Activated CD4-positive, CD25-positive, alpha-beta regulatory T cell treated with anti-CD3 and anti-CD28 coated beads, Interleukin-2, amount 50 U/mL, for 24 hours (primary cell): Measurements from ENCODE around the gene CA14.
"Not testable (repeated sequence)": the region's sequence is repeated elsewhere in the genome, so short reads cannot be mapped to it uniquely, and the experiment has no call there.

Experiments
- ATAC-seq, 2 donors: fragments of 150-1000 bp; cut with Tn5 transposase; one replicate each; pipeline ENCODE4 v1.10.0; 2021; ENCODE audit warnings: mild to moderate bottlenecking in 1 of 2, moderate library complexity in 1 of 2

The CA14 gene

DNA sequence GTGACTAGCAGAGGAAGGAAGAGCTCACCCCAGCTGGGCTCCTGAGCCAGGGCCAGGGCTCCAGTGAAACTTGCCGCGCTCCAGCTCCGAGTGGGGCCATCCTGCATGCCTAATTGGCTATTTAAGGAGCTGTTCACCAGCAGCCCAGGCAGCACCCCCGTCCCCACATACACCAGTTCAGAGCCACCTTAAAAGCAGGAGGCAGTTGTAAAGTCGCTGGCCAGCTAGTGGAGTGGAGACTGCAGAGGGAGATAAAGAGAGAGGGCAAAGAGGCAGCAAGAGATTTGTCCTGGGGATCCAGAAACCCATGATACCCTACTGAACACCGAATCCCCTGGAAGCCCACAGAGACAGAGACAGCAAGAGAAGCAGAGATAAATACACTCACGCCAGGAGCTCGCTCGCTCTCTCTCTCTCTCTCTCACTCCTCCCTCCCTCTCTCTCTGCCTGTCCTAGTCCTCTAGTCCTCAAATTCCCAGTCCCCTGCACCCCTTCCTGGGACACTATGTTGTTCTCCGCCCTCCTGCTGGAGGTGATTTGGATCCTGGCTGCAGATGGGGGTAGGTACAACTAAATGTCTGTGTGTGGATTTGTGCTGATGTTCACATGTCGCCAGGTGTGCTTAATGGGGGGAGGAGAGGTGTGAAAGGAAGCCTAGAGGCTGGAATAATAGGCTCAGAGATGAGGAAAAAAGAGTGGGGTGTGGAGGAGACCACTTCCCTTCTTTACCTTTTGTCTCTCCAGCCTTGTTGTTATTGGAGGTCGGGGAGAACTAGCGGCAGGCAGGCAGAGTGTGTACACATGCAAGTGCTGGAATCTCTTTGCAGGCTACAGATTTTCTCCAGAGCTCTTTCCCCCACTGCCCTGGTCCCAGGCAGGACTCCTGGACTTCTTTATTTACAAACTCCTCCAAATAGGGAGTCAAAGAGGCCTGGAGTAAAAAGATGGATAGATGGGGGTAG is at the start of gene CA14:
Gene CA14, plus strand, starts transcription at position 151 of the 962 bp plus-strand sequence. Its CDS starts 355 bp downstream, at position 506.
- no peak for ATAC-seq

DNA sequence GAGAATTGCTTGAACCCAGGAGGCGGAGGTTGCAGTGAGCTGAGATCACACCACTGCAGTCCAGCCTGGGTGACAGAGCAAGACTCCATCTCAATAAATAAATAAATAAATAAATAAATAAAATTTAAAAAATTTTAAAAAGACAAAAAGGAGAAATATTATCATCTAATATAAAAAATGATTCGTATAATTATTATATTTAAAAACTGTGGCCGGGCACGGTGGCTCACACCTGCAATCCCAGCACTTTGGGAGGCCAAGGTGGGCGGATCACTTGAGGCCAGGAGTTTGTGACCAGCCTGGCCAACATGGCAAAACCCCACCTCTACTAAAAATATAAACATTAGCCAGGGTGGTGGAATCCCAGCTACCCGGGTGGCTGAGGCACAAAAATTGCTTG is 49.1 kb upstream of the CA14 start:
- not testable (repeated sequence) for ATAC-seq

GRCh38 chr1:150210091-150210490 is 47.5 kb upstream of the CA14 start:
- no peak for ATAC-seq

- no peak for ATAC-seq
These were observed 46.9 kb upstream of the CA14 start for GRCh38 chr1:150210706-150211105.

- ATAC-seq: no peak
These were observed 45.5 kb upstream of the CA14 start for GRCh38 chr1:150212070-150212469.

DNA sequence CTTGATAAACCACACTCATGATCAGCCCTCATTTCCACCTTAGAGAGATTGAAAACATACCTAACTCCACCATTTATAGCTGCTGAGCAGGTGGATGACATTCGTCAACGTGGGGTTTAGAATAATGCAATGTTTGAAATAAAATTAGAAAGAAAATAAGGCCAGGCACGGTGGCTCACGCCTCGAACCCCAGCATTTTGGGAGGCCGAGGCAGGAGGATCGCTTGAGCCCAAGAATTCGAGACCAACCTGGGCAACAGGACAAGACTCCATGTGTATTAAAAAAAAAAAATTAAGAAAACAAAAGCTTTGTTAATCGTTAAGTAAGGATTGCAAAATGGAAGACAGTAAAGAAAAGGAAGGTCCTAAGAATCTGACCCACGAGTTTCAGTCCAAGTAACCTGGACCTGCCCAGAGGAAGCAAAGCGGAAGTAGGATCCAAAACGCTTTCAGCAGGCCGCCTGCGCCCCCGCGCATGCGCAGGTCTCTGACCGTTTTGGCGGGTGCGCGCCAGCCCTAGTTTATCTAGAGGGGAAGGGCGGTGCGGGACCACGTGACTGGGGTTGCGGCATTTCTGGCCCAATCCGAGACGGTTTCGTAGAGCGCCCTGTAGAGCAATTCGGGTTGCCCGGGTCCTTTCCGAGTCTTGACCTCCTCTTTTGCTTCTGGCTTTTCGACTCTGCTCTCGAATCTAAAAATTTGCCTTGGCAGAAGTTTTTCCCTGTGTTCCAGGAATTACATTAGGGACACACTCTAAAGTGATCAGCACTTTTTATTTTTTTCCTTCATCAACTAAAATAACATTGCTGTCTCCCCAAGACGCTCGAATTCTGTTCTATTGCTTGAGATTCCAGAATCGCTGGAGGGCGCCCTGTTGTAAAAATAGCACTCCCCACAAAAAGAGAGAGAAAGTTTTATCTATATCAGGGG is 44.1 kb upstream of the CA14 start:
- ATAC-seq: peak; percentile 100

DNA sequence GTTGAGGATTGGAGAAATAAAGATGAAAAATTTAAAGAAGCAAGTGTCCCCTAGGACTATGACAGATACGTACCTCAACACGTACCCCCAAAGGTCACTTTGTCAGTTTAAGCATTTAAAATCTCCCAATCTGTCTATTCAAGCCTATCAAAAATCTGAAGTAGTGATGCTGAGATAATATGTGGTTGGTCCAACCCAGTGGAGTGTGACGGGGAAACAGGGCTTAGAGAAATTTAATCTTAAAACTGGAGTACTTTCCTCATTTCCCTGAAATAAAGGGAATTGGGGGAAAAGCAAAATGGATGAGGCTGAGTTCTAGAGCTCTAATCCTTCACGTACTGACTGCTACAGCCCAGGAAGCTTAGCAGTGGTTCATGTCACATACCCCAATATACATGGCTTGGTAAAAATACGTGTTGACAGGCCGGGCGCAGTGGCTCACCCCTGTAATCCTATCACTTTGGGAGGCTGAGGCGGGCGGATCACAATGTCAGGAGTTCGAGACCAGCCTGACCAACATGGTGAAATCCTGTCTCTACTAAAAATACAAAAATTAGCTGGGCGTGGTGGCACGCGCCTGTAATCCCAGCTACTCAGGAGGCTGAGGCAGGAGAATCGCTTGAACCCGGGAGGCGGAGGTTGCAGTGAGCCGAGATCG is 43.3 kb upstream of the CA14 start:
- ATAC-seq: peak in 1 of 2 donors; percentile 14

- not testable (repeated sequence) for ATAC-seq
These were observed 41.7 kb upstream of the CA14 start for GRCh38 chr1:150215855-150216254.

DNA sequence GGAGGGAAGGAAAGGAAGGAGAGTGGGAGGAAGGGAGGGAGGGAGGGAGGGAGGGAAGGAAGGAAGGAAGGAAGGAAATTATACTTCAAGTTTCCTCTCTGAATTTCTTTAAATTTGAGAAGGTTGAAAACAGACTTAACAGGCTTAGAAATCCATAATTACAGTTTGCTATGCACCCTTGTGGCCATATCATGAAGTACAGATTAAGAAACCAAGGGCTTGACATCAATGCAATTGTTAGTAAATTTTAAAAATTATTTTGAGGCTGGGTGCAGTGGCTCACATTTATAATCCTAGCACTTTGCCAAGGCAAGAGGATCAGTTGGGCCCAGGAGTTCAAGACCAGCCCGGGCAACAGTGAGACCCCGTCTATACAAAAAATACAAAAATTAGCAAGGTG is 36.0 kb upstream of the CA14 start:
- no peak for ATAC-seq

- no peak for ATAC-seq
These were observed 32.6 kb upstream of the CA14 start for GRCh38 chr1:150224983-150225382.

GRCh38 chr1:150225546-150225945 is 32.0 kb upstream of the CA14 start:
- no peak for ATAC-seq

- ATAC-seq: no peak
These were observed 31.1 kb upstream of the CA14 start for GRCh38 chr1:150226486-150226885.

GRCh38 chr1:150227228-150227627 is 30.3 kb upstream of the CA14 start:
- no peak for ATAC-seq

DNA sequence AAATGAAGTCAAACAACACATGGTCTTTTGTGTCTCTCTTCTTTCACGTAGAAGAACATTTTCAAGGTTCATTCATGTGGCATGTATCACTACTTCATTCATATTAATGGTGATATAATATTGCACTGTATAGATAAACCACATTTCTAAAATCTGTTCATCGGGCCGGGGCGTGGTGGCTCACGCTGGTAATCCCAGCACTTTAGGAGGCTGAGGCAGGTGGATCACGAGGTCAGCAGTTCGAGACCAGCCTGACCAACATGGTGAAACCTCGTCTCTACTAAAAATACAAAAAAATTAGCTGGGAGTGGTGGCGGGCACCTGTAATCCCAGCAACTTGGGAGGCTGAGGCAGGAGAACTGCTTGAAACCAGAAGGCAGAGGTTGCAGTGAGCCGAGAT is 29.3 kb upstream of the CA14 start:
- ATAC-seq: not testable (repeated sequence)

GRCh38 chr1:150232921-150233320 is 24.7 kb upstream of the CA14 start:
- ATAC-seq: not testable (repeated sequence)

DNA sequence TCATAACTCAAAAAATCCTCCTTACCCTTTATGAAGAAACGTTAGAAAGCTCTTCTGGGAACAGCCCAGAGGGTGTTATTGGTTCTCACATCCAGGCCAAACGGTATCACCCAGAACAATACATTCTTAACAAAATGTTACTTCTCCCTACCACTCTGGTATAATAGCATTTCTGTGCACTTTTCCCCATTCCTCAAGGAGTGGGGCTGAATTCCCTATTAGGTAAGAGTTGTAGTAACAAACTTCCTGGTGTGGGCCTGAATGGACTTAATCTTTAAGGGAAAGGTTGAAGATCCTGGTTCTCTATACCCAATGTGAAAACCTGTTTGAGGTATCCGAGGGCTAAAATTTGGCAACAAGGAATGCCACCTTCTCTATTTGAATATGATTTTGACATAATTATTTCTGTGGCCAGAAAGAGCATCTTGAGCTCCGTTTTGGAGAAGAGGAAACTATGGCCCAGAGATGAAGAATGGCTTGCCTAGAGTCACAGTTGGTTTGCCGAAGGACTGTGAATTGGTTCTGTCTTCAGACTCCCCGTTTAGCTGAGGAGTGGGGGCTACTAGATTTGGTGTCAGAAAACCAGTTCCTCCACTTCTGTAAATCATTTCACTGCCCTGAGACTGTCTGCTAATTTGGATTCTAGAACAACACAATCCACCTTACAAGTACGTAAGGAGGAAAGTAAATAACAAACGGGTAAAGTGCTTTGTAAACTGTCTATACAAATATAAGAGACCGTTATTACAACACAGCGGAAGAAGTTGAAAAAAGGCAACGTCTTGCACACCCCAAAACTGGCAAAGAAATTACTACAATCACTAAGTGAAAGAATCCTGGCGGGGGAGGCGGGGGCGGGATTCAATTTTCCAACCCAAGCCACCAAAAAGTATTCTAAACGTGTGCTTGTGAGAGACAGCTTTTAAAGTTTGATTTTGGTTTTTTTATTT is 23.9 kb upstream of the CA14 start:
- no peak for ATAC-seq

DNA sequence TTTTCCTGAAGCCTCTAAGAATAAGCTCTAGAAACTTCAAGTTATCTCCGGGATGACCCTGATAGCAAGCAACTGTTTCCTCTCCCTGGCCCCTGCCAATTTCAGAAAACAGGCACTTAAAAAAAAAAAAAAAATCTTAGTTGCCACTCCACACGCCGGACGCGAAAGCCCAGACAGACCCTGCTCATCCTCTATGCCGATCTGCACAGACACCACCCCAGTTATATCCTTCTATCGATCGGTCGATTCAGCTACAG is 23.3 kb upstream of the CA14 start:
- ATAC-seq: no peak

DNA sequence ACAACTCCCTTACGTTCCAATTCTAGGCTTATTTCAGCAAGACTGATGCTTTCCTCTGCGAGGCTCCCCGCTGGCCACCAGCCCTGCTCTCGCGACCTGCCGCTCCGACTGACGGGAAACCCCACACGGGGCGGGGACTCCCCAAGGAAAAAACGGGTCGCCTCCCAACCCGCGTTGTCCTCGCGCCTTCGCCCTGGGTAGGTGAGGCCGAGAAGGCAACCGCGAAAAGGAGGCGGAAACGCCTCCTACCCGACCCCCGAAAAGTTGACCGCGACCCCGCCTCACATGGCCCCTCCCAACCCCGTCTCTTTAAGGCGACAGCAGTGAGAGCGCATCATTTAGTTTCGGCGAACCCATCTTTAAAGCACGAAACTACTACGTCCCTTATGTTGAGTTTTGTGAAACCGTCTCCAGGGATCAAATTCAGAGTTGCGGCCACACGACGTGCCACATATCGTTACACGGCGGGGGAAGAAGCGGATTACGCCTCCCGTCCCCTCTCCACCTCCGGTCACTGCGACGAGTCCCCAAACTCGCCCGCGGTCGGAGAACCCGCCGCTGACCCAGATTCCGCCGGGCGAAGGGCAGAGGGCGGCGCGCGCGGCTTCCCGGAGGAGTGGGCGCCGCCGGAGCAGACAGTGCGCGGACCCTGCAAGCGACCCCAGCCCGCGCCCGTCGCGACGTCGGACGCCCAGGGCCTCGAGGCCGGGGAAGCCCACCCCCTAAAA is 22.8 kb upstream of the CA14 start:
- ATAC-seq: peak; percentile 52 to 55

DNA sequence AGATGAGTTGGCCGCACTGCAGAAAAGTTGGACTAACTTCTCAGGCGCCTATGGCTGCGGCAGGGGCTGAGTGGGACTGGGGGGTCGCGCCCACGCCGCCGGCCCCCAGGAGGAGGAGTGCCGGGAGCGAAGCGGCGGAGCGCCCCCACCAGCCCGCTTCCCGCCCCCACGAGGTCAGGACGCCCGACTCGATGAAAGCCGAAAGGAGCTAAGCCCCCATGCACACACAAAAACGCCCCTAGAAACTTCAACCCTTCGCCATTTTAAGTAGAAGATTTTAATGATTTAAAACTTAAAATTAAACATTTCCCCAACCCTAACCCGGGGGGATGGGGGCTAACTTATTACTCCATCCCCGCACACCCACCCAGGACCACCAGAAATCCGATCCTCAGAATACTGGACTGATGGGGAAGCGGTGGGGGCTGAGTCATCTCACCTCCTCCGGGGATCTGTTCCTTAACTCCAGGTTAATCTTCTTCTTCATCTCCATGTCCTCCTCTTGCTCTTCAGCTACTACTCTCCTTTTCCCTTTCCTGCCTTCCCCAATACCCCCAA is 22.2 kb upstream of the CA14 start:
- no peak for ATAC-seq

- ATAC-seq: peak; percentile 95
These were observed 21.5 kb upstream of the CA14 start, which contains the start of gene ANP32E for GRCh38 chr1:150235852-150236613. Gene ANP32E (minus strand): TSS chr1:150236112. CDS start chr1:150235786, 326 bp downstream.
